Large intestine (tissue), 3 donors: Measurements from ENCODE around the gene TPM1. TPM values are rescaled to one million over a fixed set of nuclear protein-coding genes. Genes with fewer than 3 reads are reported as not detected.

Source experiments
- DNase-seq, 2 donors: peaks; one replicate each; pipeline versions ENCODE4 v3.0.0 to v3.0.0-alpha.2; 2013
- H3K27ac ChIP-seq: one replicate; pipeline ENCODE4 v1.5.1; 2013; ENCODE audit warnings: low read length
- H3K27me3 ChIP-seq: 2 replicates; pipeline ENCODE4 v1.6.1; 2013; ENCODE audit warnings: low read length; ENCODE audit not compliant: control insufficient read depth, insufficient read depth
- H3K36me3 ChIP-seq: 2 replicates; pipeline ENCODE4 v1.6.1; 2013; ENCODE audit warnings: low read length; ENCODE audit not compliant: control insufficient read depth, insufficient read depth
- H3K4me1 ChIP-seq: one replicate; pipeline ENCODE4 v1.6.1; 2013; ENCODE audit warnings: low read length; ENCODE audit not compliant: control insufficient read depth, insufficient read depth
- H3K4me3 ChIP-seq: one replicate; pipeline ENCODE4 v1.5.1; 2013; ENCODE audit warnings: low read length
- H3K9me3 ChIP-seq: one replicate; pipeline ENCODE4 v1.6.1; 2013; ENCODE audit warnings: mild to moderate bottlenecking, low read depth, low read length, moderate library complexity; ENCODE audit not compliant: control insufficient read depth
- WGBS: methylation state at CpG from one replicate; pipeline ENCODE4 v1.1.5; 2013; ENCODE audit warnings: low lambda C conversion rate; ENCODE audit not compliant: insufficient coverage; 5-methylcytosine and 5-hydroxymethylcytosine counted together
- polyA plus RNA-seq: library from polyadenylated mRNA; unstranded; fragments of 120-200 nt; gene quantifications from one replicate; pipeline ENCODE4 v1.2.1, GENCODE V29; 2013

TPM1 gene
- polyA plus RNA-seq, 1 donor, result 647 TPM

GRCh38 chr15:62999178-62999577, 43.4 kb upstream of the TPM1 start:
- peaks cover 24% of the 10 kb centered on the region for H3K4me1 ChIP-seq
- H3K36me3 ChIP-seq, result no peaks in the 10 kb centered on the region
- no peak for DNase-seq
- WGBS, result 72% methylated on average over 3 of the region's 4 CpGs
- no peak overlapping the region for H3K27ac ChIP-seq
- no peaks in the 10 kb centered on the region for H3K9me3 ChIP-seq
- H3K27me3 ChIP-seq, result no peaks in the 10 kb centered on the region
- no peak overlapping the region for H3K4me3 ChIP-seq

- Histone ChIP-seq H3K27ac (no peak overlapping the region), H3K27me3 (no peaks in the 10 kb centered on the region), H3K36me3 (no peaks in the 10 kb centered on the region), H3K9me3 (no peaks in the 10 kb centered on the region), H3K4me3 (no peak overlapping the region), H3K4me1 (peaks cover 24% of the 10 kb centered on the region)
- no peak for DNase-seq
- no CpG with 5 or more reads among the region's 12 CpGs for WGBS
Measured at GRCh38 chr15:62999923-63000561, 42.5 kb upstream of the TPM1 start.

GRCh38 chr15:63000706-63001105, 41.8 kb upstream of the TPM1 start:
- WGBS, result no CpG with 5 or more reads among the region's 3 CpGs
- DNase-seq, result peak; percentile 43 to 64
- no peak overlapping the region for H3K4me3 ChIP-seq
- H3K27me3 ChIP-seq, result no peaks in the 10 kb centered on the region
- peaks cover 24% of the 10 kb centered on the region for H3K4me1 ChIP-seq
- no peaks in the 10 kb centered on the region for H3K9me3 ChIP-seq
- H3K36me3 ChIP-seq, result no peaks in the 10 kb centered on the region
- H3K27ac ChIP-seq, result no peak overlapping the region

GRCh38 chr15:63004211-63004610, 38.3 kb upstream of the TPM1 start:
- H3K27ac ChIP-seq, result no peak overlapping the region
- no peak overlapping the region for H3K4me3 ChIP-seq
- no peaks in the 10 kb centered on the region for H3K27me3 ChIP-seq
- no peaks in the 10 kb centered on the region for H3K9me3 ChIP-seq
- H3K4me1 ChIP-seq, result peaks cover 6% of the 10 kb centered on the region
- WGBS, result no CpG with 5 or more reads among the region's 2 CpGs
- no peak for DNase-seq
- no peaks in the 10 kb centered on the region for H3K36me3 ChIP-seq

GRCh38 chr15:63006032-63006878, 36.3 kb upstream of the TPM1 start:
- Histone ChIP-seq H3K27ac (no peak overlapping the region), H3K36me3 (no peaks in the 10 kb centered on the region), H3K27me3 (no peaks in the 10 kb centered on the region), H3K4me3 (no peak overlapping the region), H3K9me3 (no peaks in the 10 kb centered on the region), H3K4me1 (no peaks in the 10 kb centered on the region)
- peak in 1 of 2 donors; percentile 48 for DNase-seq
- 40% methylated on average over 1 of the region's 8 CpGs for WGBS

- no peaks in the 10 kb centered on the region for H3K36me3 ChIP-seq
- no CpG with 5 or more reads among the region's 6 CpGs for WGBS
Measured at GRCh38 chr15:63008333-63009049, 34.1 kb upstream of the TPM1 start.

GRCh38 chr15:63010386-63010785, 32.2 kb upstream of the TPM1 start:
- DNase-seq, result no peak
- H3K27ac ChIP-seq, result no peak overlapping the region
- no CpG with 5 or more reads among the region's 3 CpGs for WGBS
- no peaks in the 10 kb centered on the region for H3K9me3 ChIP-seq
- H3K27me3 ChIP-seq, result no peaks in the 10 kb centered on the region
- H3K36me3 ChIP-seq, result no peaks in the 10 kb centered on the region
- H3K4me1 ChIP-seq, result no peaks in the 10 kb centered on the region
- no peak overlapping the region for H3K4me3 ChIP-seq

More at GRCh38 chr15:63008333-63009049, 34.1 kb upstream of the TPM1 start:
- DNase-seq, result no peak
- H3K4me1 ChIP-seq, result no peaks in the 10 kb centered on the region
- no peak overlapping the region for H3K4me3 ChIP-seq
- H3K27ac ChIP-seq, result no peak overlapping the region
- H3K27me3 ChIP-seq, result no peaks in the 10 kb centered on the region
- no peaks in the 10 kb centered on the region for H3K9me3 ChIP-seq

- WGBS, result no CpG with 5 or more reads among the region's 7 CpGs
- Histone ChIP-seq H3K27me3 (no peaks in the 10 kb centered on the region), H3K27ac (no peak overlapping the region), H3K9me3 (no peaks in the 10 kb centered on the region), H3K4me1 (no peaks in the 10 kb centered on the region), H3K36me3 (no peaks in the 10 kb centered on the region), H3K4me3 (no peak overlapping the region)
- peak in 1 of 2 donors; percentile 60 for DNase-seq
Measured at GRCh38 chr15:63010920-63011693, 31.4 kb upstream of the TPM1 start.

GRCh38 chr15:63012444-63012843, 30.1 kb upstream of the TPM1 start:
- no peaks in the 10 kb centered on the region for H3K27me3 ChIP-seq
- H3K4me3 ChIP-seq, result no peak overlapping the region
- H3K9me3 ChIP-seq, result no peaks in the 10 kb centered on the region
- no peaks in the 10 kb centered on the region for H3K36me3 ChIP-seq
- no peak for DNase-seq
- no CpG with 5 or more reads among the region's 6 CpGs for WGBS
- no peaks in the 10 kb centered on the region for H3K4me1 ChIP-seq
- no peak overlapping the region for H3K27ac ChIP-seq
